HepG2 (cell line): ENCODE data around the gene DNTTIP2. TPM values are rescaled to one million over a fixed set of nuclear protein-coding genes. Genes with fewer than 3 reads are reported as not detected.
A peak's percentile ranks its signal among the peaks of the same experiment; 100 is the strongest.

Source experiments
- ADNP ChIP-seq: sonication (generic); formaldehyde crosslinking; IDR thresholded peaks from 2 replicates; pipeline ENCODE4 v1.4.0; 2020; ENCODE audit warnings: missing genetic modification reagents
- ELF4 ChIP-seq: sonication (generic); formaldehyde crosslinking; IDR thresholded peaks from 2 replicates; pipeline ENCODE4 v1.5.0; 2020; ENCODE audit warnings: missing genetic modification reagents, mild to moderate bottlenecking, moderate library complexity, borderline replicate concordance
- KAT7 ChIP-seq: IDR thresholded peaks from 2 replicates; pipeline ENCODE4 v1.6.1; 2018; ENCODE audit warnings: borderline replicate concordance, missing compliant biosample characterization
- RELA ChIP-seq: sonication (generic); formaldehyde crosslinking; IDR thresholded peaks from 2 replicates; pipeline ENCODE4 v1.4.0; 2020; ENCODE audit warnings: missing genetic modification reagents
- RFXAP ChIP-seq: sonication (generic); formaldehyde crosslinking; IDR thresholded peaks from 2 replicates; pipeline ENCODE4 v1.4.0; 2020; ENCODE audit warnings: missing genetic modification reagents, borderline replicate concordance
- SP2 ChIP-seq: sonication (generic); formaldehyde crosslinking; IDR thresholded peaks from 2 replicates; pipeline ENCODE4 v1.5.1; 2020; ENCODE audit warnings: mild to moderate bottlenecking, missing genetic modification reagents
- ZNF788 ChIP-seq: sonication (generic); formaldehyde crosslinking; IDR thresholded peaks from 2 replicates; pipeline ENCODE4 v1.5.0; 2020; ENCODE audit warnings: mild to moderate bottlenecking, missing genetic modification reagents, borderline replicate concordance
- polyA plus RNA-seq, 8 experiments: library from polyadenylated mRNA; depleted of rRNA in 3 of 8; stranded (reverse) in 7 of 8; unstranded in 1 of 8; fragments of >200 nt; fragmentation: Illumina TruSeq in 4 of 8; extraction: Trizol in 4 of 8; gene quantifications; 2 replicates each; pipeline versions ENCODE4 v1.2.1 to v1.2.3, GENCODE V29; 2011 to 2016; ENCODE audit warnings: low read depth in 4 of 8, missing spikeins in 1 of 8, mixed read lengths in 1 of 8; ENCODE audit not compliant: insufficient read depth in 1 of 8
- total RNA-seq, 5 experiments: library from RNA; depleted of rRNA; stranded (reverse); fragments of >200 nt; fragmentation: Illumina TruSeq; extraction: Trizol; gene quantifications; 2 replicates each; pipeline ENCODE4 v1.2.3, GENCODE V29; 2016; ENCODE audit warnings: low read depth in 1 of 5
- TF ChIP-seq, protein P1 (sequence below), 2 experiments: sonication (generic) in 1 of 2; formaldehyde crosslinking in 1 of 2; IDR thresholded peaks; 2 replicates each; pipeline versions ENCODE4 v1.4.0 to v1.6.1; 2016 to 2020; ENCODE audit warnings: borderline replicate concordance in 1 of 2, low read depth in 1 of 2, mild to moderate bottlenecking in 1 of 2, missing genetic modification reagents in 1 of 2
- TF ChIP-seq, protein P2 (sequence below): sonication (generic); formaldehyde crosslinking; IDR thresholded peaks from 2 replicates; pipeline ENCODE4 v1.4.0; 2020; ENCODE audit warnings: missing genetic modification reagents
- TF ChIP-seq, protein P3 (sequence below): IDR thresholded peaks from 2 replicates; pipeline ENCODE4 v1.6.1; 2012; ENCODE audit warnings: low read depth, low read length, improper control_type of control experiment
- TF ChIP-seq, protein P4 (sequence below): sonication (generic); formaldehyde crosslinking; IDR thresholded peaks from 2 replicates; pipeline ENCODE4 v1.5.0; 2020; ENCODE audit warnings: missing genetic modification reagents

The DNTTIP2 gene
- total and polyA plus RNA-seq, 2 of the 13 experiments (the other 11 are each of a cell fraction or from before 2014, with no cell fraction given), result 11.4 to 63.3 TPM

DNA sequence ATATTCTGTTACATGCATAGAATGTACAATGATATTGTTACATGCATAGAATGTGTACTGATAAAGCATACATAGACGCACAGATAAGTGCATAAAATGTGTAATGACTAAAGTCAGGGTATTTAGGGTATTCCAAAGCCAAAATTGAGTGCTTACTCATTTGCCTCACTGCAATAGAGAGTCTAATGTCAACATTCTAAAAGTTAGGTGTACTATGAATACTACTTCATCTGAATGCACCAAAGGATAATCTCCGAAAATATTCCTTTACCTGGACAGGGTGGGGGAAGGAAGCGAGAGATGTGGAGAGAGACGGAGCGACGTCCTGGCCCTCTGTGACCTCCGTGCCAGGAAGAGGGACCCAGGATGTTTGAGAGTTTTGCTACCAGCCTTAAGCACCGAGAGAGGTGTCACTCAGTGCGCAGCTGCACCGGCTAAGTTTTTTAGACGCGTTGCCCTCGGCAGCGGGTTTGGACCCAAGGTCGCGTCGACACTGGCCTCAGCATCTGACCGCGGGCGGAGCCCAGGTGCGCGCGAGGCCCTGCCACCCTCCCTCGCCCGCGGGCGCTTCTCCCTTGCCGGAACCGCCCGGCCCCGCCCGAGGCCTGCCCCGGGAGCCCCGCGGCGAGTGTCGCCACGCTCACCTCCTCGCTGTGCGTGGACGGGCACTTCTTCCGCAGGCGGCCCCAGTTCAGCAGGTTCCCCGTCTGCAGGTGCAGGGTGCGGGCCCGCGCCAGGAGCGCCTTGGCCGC lies 29.6 kb upstream of the DNTTIP2 start (continued):
- TF ChIP-seq, protein P1, sequence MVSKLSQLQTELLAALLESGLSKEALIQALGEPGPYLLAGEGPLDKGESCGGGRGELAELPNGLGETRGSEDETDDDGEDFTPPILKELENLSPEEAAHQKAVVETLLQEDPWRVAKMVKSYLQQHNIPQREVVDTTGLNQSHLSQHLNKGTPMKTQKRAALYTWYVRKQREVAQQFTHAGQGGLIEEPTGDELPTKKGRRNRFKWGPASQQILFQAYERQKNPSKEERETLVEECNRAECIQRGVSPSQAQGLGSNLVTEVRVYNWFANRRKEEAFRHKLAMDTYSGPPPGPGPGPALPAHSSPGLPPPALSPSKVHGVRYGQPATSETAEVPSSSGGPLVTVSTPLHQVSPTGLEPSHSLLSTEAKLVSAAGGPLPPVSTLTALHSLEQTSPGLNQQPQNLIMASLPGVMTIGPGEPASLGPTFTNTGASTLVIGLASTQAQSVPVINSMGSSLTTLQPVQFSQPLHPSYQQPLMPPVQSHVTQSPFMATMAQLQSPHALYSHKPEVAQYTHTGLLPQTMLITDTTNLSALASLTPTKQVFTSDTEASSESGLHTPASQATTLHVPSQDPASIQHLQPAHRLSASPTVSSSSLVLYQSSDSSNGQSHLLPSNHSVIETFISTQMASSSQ (IDR thresholded peaks at IDR 0.05; ENCODE audit: low read depth), result no peak
- TF ChIP-seq, protein P1 (CRISPR knock-in tag; IDR thresholded peaks at IDR 0.05; ENCODE audit: borderline replicate concordance), result no peak
- TF ChIP-seq RFXAP, result no peak
- TF ChIP-seq ELF4, result no peak
- TF ChIP-seq, protein P2, sequence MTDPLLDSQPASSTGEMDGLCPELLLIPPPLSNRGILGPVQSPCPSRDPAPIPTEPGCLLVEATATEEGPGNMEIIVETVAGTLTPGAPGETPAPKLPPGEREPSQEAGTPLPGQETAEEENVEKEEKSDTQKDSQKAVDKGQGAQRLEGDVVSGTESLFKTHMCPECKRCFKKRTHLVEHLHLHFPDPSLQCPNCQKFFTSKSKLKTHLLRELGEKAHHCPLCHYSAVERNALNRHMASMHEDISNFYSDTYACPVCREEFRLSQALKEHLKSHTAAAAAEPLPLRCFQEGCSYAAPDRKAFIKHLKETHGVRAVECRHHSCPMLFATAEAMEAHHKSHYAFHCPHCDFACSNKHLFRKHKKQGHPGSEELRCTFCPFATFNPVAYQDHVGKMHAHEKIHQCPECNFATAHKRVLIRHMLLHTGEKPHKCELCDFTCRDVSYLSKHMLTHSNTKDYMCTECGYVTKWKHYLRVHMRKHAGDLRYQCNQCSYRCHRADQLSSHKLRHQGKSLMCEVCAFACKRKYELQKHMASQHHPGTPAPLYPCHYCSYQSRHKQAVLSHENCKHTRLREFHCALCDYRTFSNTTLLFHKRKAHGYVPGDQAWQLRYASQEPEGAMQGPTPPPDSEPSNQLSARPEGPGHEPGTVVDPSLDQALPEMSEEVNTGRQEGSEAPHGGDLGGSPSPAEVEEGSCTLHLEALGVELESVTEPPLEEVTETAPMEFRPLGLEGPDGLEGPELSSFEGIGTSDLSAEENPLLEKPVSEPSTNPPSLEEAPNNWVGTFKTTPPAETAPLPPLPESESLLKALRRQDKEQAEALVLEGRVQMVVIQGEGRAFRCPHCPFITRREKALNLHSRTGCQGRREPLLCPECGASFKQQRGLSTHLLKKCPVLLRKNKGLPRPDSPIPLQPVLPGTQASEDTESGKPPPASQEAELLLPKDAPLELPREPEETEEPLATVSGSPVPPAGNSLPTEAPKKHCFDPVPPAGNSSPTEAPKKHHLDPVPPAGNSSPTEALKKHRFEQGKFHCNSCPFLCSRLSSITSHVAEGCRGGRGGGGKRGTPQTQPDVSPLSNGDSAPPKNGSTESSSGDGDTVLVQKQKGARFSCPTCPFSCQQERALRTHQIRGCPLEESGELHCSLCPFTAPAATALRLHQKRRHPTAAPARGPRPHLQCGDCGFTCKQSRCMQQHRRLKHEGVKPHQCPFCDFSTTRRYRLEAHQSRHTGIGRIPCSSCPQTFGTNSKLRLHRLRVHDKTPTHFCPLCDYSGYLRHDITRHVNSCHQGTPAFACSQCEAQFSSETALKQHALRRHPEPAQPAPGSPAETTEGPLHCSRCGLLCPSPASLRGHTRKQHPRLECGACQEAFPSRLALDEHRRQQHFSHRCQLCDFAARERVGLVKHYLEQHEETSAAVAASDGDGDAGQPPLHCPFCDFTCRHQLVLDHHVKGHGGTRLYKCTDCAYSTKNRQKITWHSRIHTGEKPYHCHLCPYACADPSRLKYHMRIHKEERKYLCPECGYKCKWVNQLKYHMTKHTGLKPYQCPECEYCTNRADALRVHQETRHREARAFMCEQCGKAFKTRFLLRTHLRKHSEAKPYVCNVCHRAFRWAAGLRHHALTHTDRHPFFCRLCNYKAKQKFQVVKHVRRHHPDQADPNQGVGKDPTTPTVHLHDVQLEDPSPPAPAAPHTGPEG, result 0 out of 2 replicates have a peak, but pooled peaks have one; percentile 21
- TF ChIP-seq, protein P3, sequence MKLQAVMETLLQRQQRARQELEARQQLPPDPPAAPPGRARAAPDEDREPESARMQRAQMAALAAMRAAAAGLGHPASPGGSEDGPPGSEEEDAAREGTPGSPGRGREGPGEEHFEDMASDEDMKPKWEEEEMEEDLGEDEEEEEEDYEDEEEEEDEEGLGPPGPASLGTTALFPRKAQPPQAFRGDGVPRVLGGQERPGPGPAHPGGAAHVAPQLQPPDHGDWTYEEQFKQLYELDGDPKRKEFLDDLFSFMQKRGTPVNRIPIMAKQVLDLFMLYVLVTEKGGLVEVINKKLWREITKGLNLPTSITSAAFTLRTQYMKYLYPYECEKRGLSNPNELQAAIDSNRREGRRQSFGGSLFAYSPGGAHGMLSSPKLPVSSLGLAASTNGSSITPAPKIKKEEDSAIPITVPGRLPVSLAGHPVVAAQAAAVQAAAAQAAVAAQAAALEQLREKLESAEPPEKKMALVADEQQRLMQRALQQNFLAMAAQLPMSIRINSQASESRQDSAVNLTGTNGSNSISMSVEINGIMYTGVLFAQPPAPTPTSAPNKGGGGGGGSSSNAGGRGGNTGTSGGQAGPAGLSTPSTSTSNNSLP, result no peak
- TF ChIP-seq, protein P4, sequence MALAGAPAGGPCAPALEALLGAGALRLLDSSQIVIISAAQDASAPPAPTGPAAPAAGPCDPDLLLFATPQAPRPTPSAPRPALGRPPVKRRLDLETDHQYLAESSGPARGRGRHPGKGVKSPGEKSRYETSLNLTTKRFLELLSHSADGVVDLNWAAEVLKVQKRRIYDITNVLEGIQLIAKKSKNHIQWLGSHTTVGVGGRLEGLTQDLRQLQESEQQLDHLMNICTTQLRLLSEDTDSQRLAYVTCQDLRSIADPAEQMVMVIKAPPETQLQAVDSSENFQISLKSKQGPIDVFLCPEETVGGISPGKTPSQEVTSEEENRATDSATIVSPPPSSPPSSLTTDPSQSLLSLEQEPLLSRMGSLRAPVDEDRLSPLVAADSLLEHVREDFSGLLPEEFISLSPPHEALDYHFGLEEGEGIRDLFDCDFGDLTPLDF (CRISPR knock-in tag), result no peak
- TF ChIP-seq RELA (CRISPR knock-in tag), result no peak
- TF ChIP-seq KAT7 (CRISPR knock-in tag), result no peak
- TF ChIP-seq SP2 (CRISPR knock-in tag), result peak; percentile 28; the same call in 1 of the 2 replicates
- TF ChIP-seq ZNF788 (CRISPR knock-in tag), result no peak
- TF ChIP-seq ADNP, result no peak
